ENCODE results near the gene CBFA2T2. TPM values are rescaled to one million over a fixed set of nuclear protein-coding genes. Genes with fewer than 3 reads are reported as not detected.

Gene CBFA2T2
- total and polyA plus RNA-seq, 10 of the 15 experiments (the other 5 are each of a cell fraction or from before 2014, with no cell fraction given) = 0.61 to 8.6 (median 5.5) TPM

- Histone ChIP-seq H3K27ac (ENCODE audit: control insufficient read depth, insufficient read depth) (peak overlapping the region; percentile 76), H2AFZ (ENCODE audit: control insufficient read depth, low read depth, low read length) (peak overlapping the region; percentile 81), H3K36me3 (ENCODE audit: control insufficient read depth in 2 of 2, insufficient read depth in 2 of 2, low read length in 1 of 2) (no peaks in the 10 kb centered on the region), H3K4me3 (peak overlapping the region; percentile 96), H3K27me3 (replicated peaks in 1 of 2; ENCODE audit: control insufficient read depth in 2 of 2, insufficient read depth in 2 of 2, low read length in 1 of 2) (no peaks in the 10 kb centered on the region), H4K20me1 (ENCODE audit: control insufficient read depth, insufficient read depth) (no peaks in the 10 kb centered on the region), H3K4me2 (ENCODE audit: control insufficient read depth, insufficient read depth) (peak overlapping the region; percentile 62), H3K79me2 (ENCODE audit: control insufficient read depth, insufficient read depth, low read length) (peaks cover 10% of the 10 kb centered on the region), H3K4me1 (ENCODE audit: control insufficient read depth, insufficient read depth, low read length) (no peaks in the 10 kb centered on the region), H3K9me3 (replicated peaks; ENCODE audit: control insufficient read depth, insufficient read depth, low read length) (no peaks in the 10 kb centered on the region), H3K9ac (ENCODE audit: control insufficient read depth, insufficient read depth, low read length) (peak overlapping the region; percentile 84)
- in situ Hi-C loops (cut with MboI) (no loop called here), intact Hi-C loops (cut with micrococcal nuclease; ENCODE audit: unreplicated experiment) (no loop called here)
- RAD21 ChIA-PET (ENCODE audit: unreplicated experiment) = interaction anchor here (0.6 to 2.5 kb wide), 13 partner anchors 12 to 178 kb away, joined by 3 to 21 read pairs (median 3); partner anchors contain the start of genes ACTL10 and SNTA1
- FAIRE-seq (peak; percentile 75), DNase-seq (ENCODE audit: low read depth, low spot score) (peak; percentile 74), ATAC-seq (peak; percentile 98)
- CTCF ChIA-PET = interaction anchor here (0.6 to 2.9 kb wide), 6 partner anchors 11 to 178 kb away, joined by 3 to 17 read pairs (median 4); partner anchors contain the start of gene ACTL10
- POLR2A ChIA-PET = interaction anchor here (0.6 to 2.4 kb wide), 20 partner anchors 10 to 1607 kb away, joined by 3 to 20 read pairs (median 4); partner anchors contain the start of genes ACTL10, CDK5RAP1, PXMP4 and RALY
- BruUV-seq (replicated peaks) = no TSS peak
- SMC1A ChIA-PET (ENCODE audit: uncharacterized antibody, unreplicated experiment) = interaction anchor here (0.7 to 2.0 kb wide), 7 partner anchors 9 to 179 kb away, joined by 3 to 8 read pairs (median 5); no protein-coding TSS in a partner anchor
- WGBS (ENCODE audit: insufficient coverage, insufficient replicate concordance, low lambda C conversion rate, missing lambda C conversion rate) = 1% methylated on average over 34 of the region's 36 CpGs
- TF ChIP-seq TARDBP (IDR thresholded peaks at IDR 0.05; ENCODE audit: borderline replicate concordance) (no peak), TCF3 (IDR thresholded peaks at IDR 0.05; ENCODE audit: borderline replicate concordance, insufficient read depth, low read depth, low read length) (0 out of 2 replicates have a peak, but pooled peaks have one; percentile 18), SIN3A (IDR thresholded peaks at IDR 0.05; ENCODE audit: low read depth, low read length) (0 out of 2 replicates have a peak, but pooled peaks have one; percentile 42), LARP7 (IDR thresholded peaks at IDR 0.05) (no peak), ATF3 (IDR thresholded peaks at IDR 0.05; ENCODE audit: borderline replicate concordance, extremely low read depth, low read depth, low read length) (0 out of 2 replicates have a peak, but pooled peaks have one; percentile 12), CHD2 (IDR thresholded peaks at IDR 0.05; ENCODE audit: borderline replicate concordance, low read depth, low read length) (peak; percentile 63; the same call in 1 of the 2 replicates), CTCF (IDR thresholded peaks at IDR 0.05 in 2 of 3, conservative IDR thresholded peaks at IDR 0.05 in 1 of 3; ENCODE audit: control insufficient read depth in 2 of 3, extremely low read depth in 1 of 3, insufficient read depth in 1 of 3, low read depth in 3 of 3, low read length in 3 of 3) (no peak), IKZF2 (IDR thresholded peaks at IDR 0.05) (peak; percentile 24 to 37; a peak in 2 of 4 replicates), POLR2AphosphoS2 (IDR thresholded peaks at IDR 0.05; ENCODE audit: low read depth, low read length) (peak; percentile 85; the same call in 1 of the 2 replicates), BACH1 (IDR thresholded peaks at IDR 0.05; ENCODE audit: borderline replicate concordance) (peak; percentile 12; the same call in 1 of the 2 replicates), POU2F2 (IDR thresholded peaks at IDR 0.05; ENCODE audit: borderline replicate concordance, low read depth, low read length) (peak; percentile 57; the same call in 1 of the 3 replicates), FOS (IDR thresholded peaks at IDR 0.05; ENCODE audit: borderline replicate concordance, extremely low read depth, insufficient read length) (no peak), TCF12 (IDR thresholded peaks at IDR 0.05; ENCODE audit: low read depth, low read length) (0 out of 2 replicates have a peak, but pooled peaks have one; percentile 14), USF1 (IDR thresholded peaks at IDR 0.05; ENCODE audit: borderline replicate concordance, extremely low read length, insufficient read depth, low read depth, low read length) (peak; percentile 63), ZNF687 (IDR thresholded peaks at IDR 0.05) (peak; percentile 69)
These were observed 337 bp upstream of the CBFA2T2 start for GRCh38 chr20:33489495-33490022.
